Measurements from ENCODE around the gene AKAP8.

AKAP8 gene

DNA sequence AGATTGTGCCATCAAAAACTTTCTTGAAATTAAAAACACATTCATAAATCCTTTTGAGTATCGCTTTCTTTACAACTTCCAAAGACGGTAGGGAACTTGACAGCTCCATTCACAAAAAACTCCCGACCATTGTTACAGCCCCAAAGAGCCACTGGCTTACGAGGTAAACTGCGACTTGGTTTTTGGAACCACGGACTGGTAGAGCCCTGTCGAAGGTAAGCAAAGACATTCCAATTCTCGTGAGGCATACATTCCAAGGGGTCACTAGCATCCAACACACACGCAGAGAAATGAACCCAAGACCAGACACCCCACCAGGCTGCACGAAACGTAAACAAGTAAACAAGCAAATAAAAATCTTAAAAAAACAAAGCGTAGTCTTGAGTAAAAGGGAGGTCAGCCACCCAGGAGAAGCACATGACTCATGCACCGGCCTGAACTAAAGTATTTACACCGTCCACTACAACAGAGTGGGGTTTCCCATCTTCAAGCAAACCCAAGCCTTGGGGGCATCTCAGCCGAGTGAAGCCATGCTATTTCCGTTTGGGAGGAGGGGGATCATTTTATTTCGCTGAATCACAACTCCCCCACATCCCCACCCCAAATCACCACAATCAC is 48.7 kb downstream of the AKAP8 start:
- WGBS = 8% methylated on average over 15 of the region's 17 CpGs
- peaks cover 16% of the 10 kb centered on the region for H3K4me1 ChIP-seq (ENCODE audit: insufficient read depth, low read length)
- no peaks in the 10 kb centered on the region for H3K36me3 ChIP-seq (ENCODE audit: insufficient read depth, low read length)
- H3K4me3 ChIP-seq (ENCODE audit: low read length) = peak overlapping the region; percentile 97
- H3K27ac ChIP-seq (ENCODE audit: low read depth, low read length) = peak overlapping the region; percentile 95
- H3K27me3 ChIP-seq (ENCODE audit: insufficient read depth, low read length) = no peaks in the 10 kb centered on the region
- peak overlapping the region; percentile 95 for H3K9ac ChIP-seq (ENCODE audit: low read depth, low read length)
- no peaks in the 10 kb centered on the region for H3K9me3 ChIP-seq (ENCODE audit: insufficient read depth, low read depth, low read length)

DNA sequence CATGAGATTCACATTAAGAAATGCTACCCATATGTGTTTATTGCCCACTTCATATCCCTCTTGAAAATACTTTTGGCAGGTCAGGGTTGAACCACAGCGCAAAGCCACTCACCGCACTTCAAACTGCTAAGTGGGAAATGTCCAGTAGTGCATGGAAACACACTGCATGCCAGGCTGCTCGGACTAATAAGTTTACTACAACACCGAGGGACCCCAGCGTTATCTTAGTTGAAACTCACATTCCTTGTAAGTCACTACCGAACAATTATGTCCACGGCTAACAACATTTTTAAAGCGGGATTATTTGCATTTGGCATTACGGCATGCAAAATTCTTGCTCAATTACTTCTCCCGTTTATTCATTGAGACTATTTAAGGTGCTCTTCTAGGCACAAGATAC is 51.3 kb downstream of the AKAP8 start:
- H3K36me3 ChIP-seq (ENCODE audit: insufficient read depth, low read length) = no peaks in the 10 kb centered on the region
- H3K4me3 ChIP-seq (ENCODE audit: low read length) = no peak overlapping the region
- no peaks in the 10 kb centered on the region for H3K27me3 ChIP-seq (ENCODE audit: insufficient read depth, low read length)
- H3K9me3 ChIP-seq (ENCODE audit: insufficient read depth, low read depth, low read length) = no peaks in the 10 kb centered on the region
- no peak overlapping the region for H3K9ac ChIP-seq (ENCODE audit: low read depth, low read length)
- H3K4me1 ChIP-seq (ENCODE audit: insufficient read depth, low read length) = peaks cover 28% of the 10 kb centered on the region
- H3K27ac ChIP-seq (ENCODE audit: low read depth, low read length) = no peak overlapping the region
- WGBS = 92% methylated on average over 10 of the region's 10 CpGs

DNA sequence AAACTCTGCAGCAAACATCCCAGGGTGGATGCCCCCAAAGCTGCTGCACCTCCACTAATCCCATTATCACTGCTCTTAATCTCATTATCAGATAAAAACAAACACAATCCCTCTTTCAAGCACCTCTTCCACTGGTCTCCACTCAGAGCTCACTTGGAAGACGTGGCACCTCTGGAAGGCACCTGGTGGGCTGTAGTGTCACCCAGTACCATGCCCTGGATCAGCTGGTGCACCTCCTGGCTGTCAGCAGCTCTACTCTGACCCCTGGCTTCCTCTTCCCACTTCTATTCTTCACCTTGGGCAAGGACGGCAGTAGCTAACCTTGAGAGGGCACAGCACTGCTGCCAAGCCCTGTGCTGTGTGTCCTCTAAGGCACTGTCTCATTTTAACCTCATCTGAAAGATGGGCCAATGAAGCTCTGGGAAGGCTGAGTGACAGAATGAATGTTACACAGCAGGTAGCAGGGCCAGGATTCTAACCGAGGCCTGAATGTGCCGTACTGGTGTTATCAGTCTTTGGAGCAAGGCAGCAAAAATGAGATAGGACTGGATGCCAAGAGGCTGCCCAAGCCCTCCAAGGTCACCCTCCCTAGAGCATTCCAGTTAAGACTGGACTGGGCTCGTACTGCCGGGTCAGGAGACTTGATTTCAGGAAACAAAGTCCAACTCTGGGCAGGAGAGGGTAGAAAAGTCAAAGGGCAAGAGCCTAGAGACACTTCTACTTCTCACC is 54.6 kb downstream of the AKAP8 start:
- Histone ChIP-seq H3K9ac (ENCODE audit: low read depth, low read length) (no peak overlapping the region), H3K4me3 (ENCODE audit: low read length) (no peak overlapping the region), H3K9me3 (ENCODE audit: insufficient read depth, low read depth, low read length) (no peaks in the 10 kb centered on the region), H3K4me1 (ENCODE audit: insufficient read depth, low read length) (peaks cover 27% of the 10 kb centered on the region), H3K27ac (ENCODE audit: low read depth, low read length) (no peak overlapping the region), H3K36me3 (ENCODE audit: insufficient read depth, low read length) (no peaks in the 10 kb centered on the region), H3K27me3 (ENCODE audit: insufficient read depth, low read length) (no peaks in the 10 kb centered on the region)
- 72% methylated on average over 6 of the region's 6 CpGs for WGBS

DNA sequence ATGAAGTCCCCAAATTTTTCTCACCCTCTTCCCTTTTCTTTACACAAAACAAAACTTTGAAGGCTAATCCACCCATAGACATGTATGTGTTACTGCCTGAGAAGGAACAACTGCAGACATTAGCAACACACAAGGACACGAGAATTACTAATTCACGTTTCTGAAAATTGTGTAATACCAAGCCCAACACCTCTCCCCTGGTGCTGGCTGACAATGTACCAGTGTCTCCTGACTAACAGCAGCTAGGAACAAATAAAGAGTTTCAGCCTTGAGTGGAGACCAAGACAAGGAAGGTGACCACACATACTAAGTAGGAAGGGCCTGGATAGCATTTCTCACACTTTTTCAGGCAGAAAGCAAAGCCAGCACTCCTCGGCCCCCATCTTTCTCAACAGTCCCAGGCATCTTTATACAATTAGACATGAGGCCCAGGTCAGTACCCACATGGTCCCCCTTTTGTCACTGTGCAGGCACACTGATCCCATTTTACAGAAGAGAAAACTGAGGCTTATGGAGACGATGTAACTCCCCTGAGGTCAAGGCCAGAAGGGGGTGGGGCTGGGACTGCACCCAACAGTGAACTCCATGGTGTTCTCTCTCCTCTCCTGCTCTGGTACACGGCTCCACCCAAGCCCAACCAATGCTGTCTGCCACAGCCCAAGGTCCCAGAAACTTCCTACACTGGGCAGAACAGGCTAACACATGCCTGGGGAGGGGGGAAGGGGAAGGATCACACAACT is 55.9 kb downstream of the AKAP8 start:
- no peak overlapping the region for H3K9ac ChIP-seq (ENCODE audit: low read depth, low read length)
- no peaks in the 10 kb centered on the region for H3K9me3 ChIP-seq (ENCODE audit: insufficient read depth, low read depth, low read length)
- WGBS = 84% methylated on average over 5 of the region's 5 CpGs
- peaks cover 25% of the 10 kb centered on the region for H3K4me1 ChIP-seq (ENCODE audit: insufficient read depth, low read length)
- no peaks in the 10 kb centered on the region for H3K27me3 ChIP-seq (ENCODE audit: insufficient read depth, low read length)
- H3K27ac ChIP-seq (ENCODE audit: low read depth, low read length) = no peak overlapping the region
- H3K36me3 ChIP-seq (ENCODE audit: insufficient read depth, low read length) = no peaks in the 10 kb centered on the region
- no peak overlapping the region for H3K4me3 ChIP-seq (ENCODE audit: low read length)

DNA sequence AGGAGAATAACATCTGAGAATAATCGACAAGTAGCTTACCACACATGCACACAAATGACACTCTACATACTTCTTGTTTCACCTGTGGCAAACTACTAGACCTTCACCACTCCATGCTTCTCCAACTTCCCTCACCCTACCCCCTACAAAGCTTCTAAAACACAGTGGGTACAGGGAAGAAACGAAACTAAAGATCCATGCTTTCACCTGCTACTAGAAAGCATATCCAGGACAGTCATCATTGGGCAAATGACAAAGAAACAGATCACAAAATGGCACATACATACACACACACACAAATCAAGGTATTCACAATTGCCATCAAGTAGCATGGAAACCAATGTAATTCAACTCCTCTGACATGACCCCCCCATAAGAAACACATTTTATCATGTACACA is 57.8 kb downstream of the AKAP8 start:
- Histone ChIP-seq H3K9ac (ENCODE audit: low read depth, low read length) (no peak overlapping the region), H3K27me3 (ENCODE audit: insufficient read depth, low read length) (no peaks in the 10 kb centered on the region), H3K36me3 (ENCODE audit: insufficient read depth, low read length) (no peaks in the 10 kb centered on the region), H3K4me3 (ENCODE audit: low read length) (no peak overlapping the region), H3K27ac (ENCODE audit: low read depth, low read length) (no peak overlapping the region), H3K9me3 (ENCODE audit: insufficient read depth, low read depth, low read length) (no peaks in the 10 kb centered on the region), H3K4me1 (ENCODE audit: insufficient read depth, low read length) (peaks cover 38% of the 10 kb centered on the region)
- 91% methylated on average over 2 of the region's 2 CpGs for WGBS

DNA sequence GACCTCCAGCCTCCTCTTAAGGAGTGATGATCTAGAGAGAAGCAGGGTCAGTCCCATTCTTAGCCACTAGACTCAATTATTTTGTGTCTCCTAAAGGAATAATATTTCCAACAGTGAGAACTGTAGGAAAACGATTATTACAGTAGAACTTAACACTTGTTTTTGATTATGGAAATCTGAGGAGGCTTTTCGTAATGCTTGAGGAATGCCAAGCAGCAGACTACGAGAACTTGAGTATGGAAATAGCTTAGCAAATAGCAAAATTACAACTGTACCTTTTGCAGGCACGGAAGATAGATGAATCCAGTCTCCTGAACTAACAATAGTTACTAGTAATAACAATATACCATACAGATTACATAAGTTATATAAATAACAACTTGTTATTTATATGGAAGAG is 59.5 kb downstream of the AKAP8 start:
- H3K27ac ChIP-seq (ENCODE audit: low read depth, low read length) = no peak overlapping the region

DNA sequence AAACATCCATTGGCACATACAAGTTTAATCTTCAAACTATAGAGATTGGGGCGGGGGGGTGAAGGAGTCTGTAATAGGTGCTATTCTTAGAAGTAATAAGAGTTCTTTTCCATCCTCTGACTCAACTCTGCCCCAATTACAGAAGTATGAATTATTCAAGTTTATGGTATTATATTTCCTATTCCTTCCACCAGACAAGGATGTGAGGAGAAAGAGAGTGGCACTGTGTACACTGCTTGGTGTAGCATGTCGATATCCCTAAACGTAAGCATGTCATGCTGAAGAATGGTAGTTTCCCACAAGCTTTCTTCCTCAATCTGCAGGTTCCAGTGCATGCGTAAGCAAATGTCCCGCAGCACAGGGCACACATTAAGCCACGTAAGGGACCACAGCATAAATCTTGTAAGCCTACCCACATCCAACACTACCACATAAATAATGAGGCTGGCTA is 61.3 kb downstream of the AKAP8 start:
- H3K4me1 ChIP-seq (ENCODE audit: insufficient read depth, low read length) = peaks cover 31% of the 10 kb centered on the region
- H3K9ac ChIP-seq (ENCODE audit: low read depth, low read length) = no peak overlapping the region
- no peaks in the 10 kb centered on the region for H3K9me3 ChIP-seq (ENCODE audit: insufficient read depth, low read depth, low read length)
- H3K27me3 ChIP-seq (ENCODE audit: insufficient read depth, low read length) = no peaks in the 10 kb centered on the region
- WGBS = 84% methylated on average over 5 of the region's 6 CpGs
- H3K36me3 ChIP-seq (ENCODE audit: insufficient read depth, low read length) = no peaks in the 10 kb centered on the region
- no peak overlapping the region for H3K27ac ChIP-seq (ENCODE audit: low read depth, low read length)
- H3K4me3 ChIP-seq (ENCODE audit: low read length) = no peak overlapping the region

More for the DNA sequence above, 59.5 kb downstream of the AKAP8 start:
- Histone ChIP-seq H3K27me3 (ENCODE audit: insufficient read depth, low read length) (no peaks in the 10 kb centered on the region), H3K4me3 (ENCODE audit: low read length) (no peak overlapping the region), H3K9ac (ENCODE audit: low read depth, low read length) (no peak overlapping the region), H3K36me3 (ENCODE audit: insufficient read depth, low read length) (no peaks in the 10 kb centered on the region), H3K9me3 (ENCODE audit: insufficient read depth, low read depth, low read length) (no peaks in the 10 kb centered on the region), H3K4me1 (ENCODE audit: insufficient read depth, low read length) (peaks cover 33% of the 10 kb centered on the region)
- 95% methylated on average over 3 of the region's 4 CpGs for WGBS

DNA sequence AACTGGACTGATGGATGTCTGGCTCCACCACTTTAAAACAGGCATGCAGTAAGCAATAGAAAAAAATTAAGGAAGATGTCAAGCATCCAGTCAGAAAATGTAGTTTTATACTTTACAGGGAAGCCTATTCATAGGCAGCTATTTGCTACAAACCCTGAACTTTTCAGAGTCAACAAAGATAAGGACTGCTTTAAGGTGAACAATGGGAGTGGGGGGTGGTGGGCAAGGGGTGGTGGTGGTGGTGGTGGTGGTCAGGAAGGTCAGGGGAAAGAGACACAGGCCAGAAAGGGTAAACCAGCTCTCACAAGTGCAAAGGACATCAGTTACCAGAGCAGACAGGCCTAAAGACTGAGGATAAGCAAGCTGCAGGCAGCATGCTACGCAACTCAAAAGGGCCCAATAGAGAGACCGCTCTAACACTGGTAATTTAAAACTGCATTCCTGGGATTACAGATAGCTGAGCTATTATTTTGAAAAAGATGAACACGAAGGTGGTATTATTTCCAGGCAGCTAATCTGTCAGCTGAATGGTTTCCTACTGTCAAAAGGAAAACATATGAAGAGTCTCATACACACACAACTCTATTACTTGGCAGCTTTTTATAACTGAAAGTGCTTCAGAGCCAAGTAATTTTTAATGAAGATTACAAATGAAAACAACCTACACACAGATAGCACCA is 62.1 kb downstream of the AKAP8 start:
- H3K4me1 ChIP-seq (ENCODE audit: insufficient read depth, low read length) = peaks cover 31% of the 10 kb centered on the region
- H3K27me3 ChIP-seq (ENCODE audit: insufficient read depth, low read length) = no peaks in the 10 kb centered on the region
- no peak overlapping the region for H3K4me3 ChIP-seq (ENCODE audit: low read length)
- H3K36me3 ChIP-seq (ENCODE audit: insufficient read depth, low read length) = no peaks in the 10 kb centered on the region
- WGBS = 58% methylated on average over 3 of the region's 3 CpGs
- no peak overlapping the region for H3K27ac ChIP-seq (ENCODE audit: low read depth, low read length)
- H3K9me3 ChIP-seq (ENCODE audit: insufficient read depth, low read depth, low read length) = no peaks in the 10 kb centered on the region
- H3K9ac ChIP-seq (ENCODE audit: low read depth, low read length) = no peak overlapping the region

DNA sequence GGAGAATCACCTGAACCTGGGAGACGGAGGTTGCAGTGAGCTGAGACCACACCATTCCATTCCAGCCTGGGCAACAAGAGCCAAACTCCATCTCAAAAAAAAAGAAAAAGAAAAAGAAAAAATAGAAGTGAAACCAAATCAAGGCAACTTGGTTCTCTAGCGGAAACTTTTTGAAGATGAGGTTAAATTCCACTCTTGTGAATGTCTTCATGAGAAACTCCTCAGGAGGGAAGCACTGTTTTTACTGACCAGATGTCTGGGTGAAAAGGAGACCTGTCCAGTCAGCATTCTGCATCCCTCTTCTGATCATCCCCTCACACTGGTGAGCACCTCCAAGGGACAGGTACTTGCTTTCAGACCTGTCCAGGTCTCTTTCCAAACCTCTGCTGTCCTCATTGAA is 63.1 kb downstream of the AKAP8 start:
- no peaks in the 10 kb centered on the region for H3K27me3 ChIP-seq (ENCODE audit: insufficient read depth, low read length)
- no peaks in the 10 kb centered on the region for H3K9me3 ChIP-seq (ENCODE audit: insufficient read depth, low read depth, low read length)
- WGBS = 96% methylated on average over 2 of the region's 2 CpGs
- no peak overlapping the region for H3K4me3 ChIP-seq (ENCODE audit: low read length)
- peaks cover 31% of the 10 kb centered on the region for H3K4me1 ChIP-seq (ENCODE audit: insufficient read depth, low read length)
- H3K36me3 ChIP-seq (ENCODE audit: insufficient read depth, low read length) = no peaks in the 10 kb centered on the region
- H3K9ac ChIP-seq (ENCODE audit: low read depth, low read length) = no peak overlapping the region
- no peak overlapping the region; the same call in 1 of the 2 replicates for H3K27ac ChIP-seq (ENCODE audit: low read depth, low read length)

DNA sequence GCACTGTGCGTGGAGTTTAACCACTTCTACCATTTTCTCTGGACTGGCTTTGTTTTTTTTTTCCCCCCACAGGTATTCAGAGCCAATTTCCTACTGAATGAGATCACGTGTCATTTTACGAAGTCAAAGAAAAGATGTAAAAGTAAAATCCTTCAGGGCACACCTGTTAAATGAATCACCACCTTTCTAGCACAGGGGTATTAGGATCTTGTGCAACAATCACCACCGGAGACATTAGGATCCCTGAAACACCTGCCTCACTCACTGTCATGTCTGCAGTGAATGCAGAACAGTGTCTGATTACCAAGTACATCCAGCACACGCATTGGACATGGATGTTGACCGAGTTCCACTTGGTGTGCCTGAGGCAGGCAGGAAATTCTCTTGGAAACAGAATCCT is 64.5 kb downstream of the AKAP8 start:
- Histone ChIP-seq H3K36me3 (ENCODE audit: insufficient read depth, low read length) (no peaks in the 10 kb centered on the region), H3K27ac (ENCODE audit: low read depth, low read length) (no peak overlapping the region), H3K9ac (ENCODE audit: low read depth, low read length) (no peak overlapping the region), H3K4me3 (ENCODE audit: low read length) (no peak overlapping the region), H3K9me3 (ENCODE audit: insufficient read depth, low read depth, low read length) (no peaks in the 10 kb centered on the region), H3K27me3 (ENCODE audit: insufficient read depth, low read length) (no peaks in the 10 kb centered on the region), H3K4me1 (ENCODE audit: insufficient read depth, low read length) (peaks cover 27% of the 10 kb centered on the region)
- 93% methylated on average over 6 of the region's 6 CpGs for WGBS
